ENCODE results near the gene NIPAL4.

The NIPAL4 gene

GRCh38 chr5:157510682-157511081 is 50.7 kb downstream of the NIPAL4 start:
- Histone ChIP-seq H3F3A (ENCODE audit: insufficient read depth, low read length) (no peaks in the 10 kb centered on the region), H3K9ac (ENCODE audit: low read length) (no peak overlapping the region), H2AFZ (ENCODE audit: low read length) (no peak overlapping the region), H3K27ac (ENCODE audit: low read depth, low read length, poor library complexity, severe bottlenecking) (no peak overlapping the region), H3K36me3 (ENCODE audit: insufficient read depth, low read length) (no peaks in the 10 kb centered on the region; the same call in 1 of the 2 replicates), H3K4me1 (ENCODE audit: insufficient read depth, low read length, severe bottlenecking) (no peaks in the 10 kb centered on the region), H3K4me3 (ENCODE audit: low read depth, low read length, poor library complexity, severe bottlenecking) (no peak overlapping the region), H3K9me2 (ENCODE audit: low read depth, low read length) (no peaks in the 10 kb centered on the region), H3K9me3 (ENCODE audit: low read length) (no peaks in the 10 kb centered on the region), H3K4me2 (ENCODE audit: low read length) (no peak overlapping the region), H4K20me1 (ENCODE audit: insufficient read depth, low read length) (no peaks in the 10 kb centered on the region), H3K27me3 (ENCODE audit: insufficient read depth, low read length) (no peaks in the 10 kb centered on the region), H3K79me2 (ENCODE audit: insufficient read depth, low read length) (no peaks in the 10 kb centered on the region)
- TF ChIP-seq CTCF (IDR thresholded peaks at IDR 0.05; ENCODE audit: low read length), result no peak
- no peak for TF ChIP-seq EZH2 (IDR thresholded peaks at IDR 0.05; ENCODE audit: borderline replicate concordance, low read length)

- no peak overlapping the region for H3K9ac ChIP-seq (ENCODE audit: low read length)
- H3K9me3 ChIP-seq (ENCODE audit: low read length), result no peaks in the 10 kb centered on the region
- H3K27ac ChIP-seq (ENCODE audit: low read depth, low read length, poor library complexity, severe bottlenecking), result no peak overlapping the region
- H3K27me3 ChIP-seq (ENCODE audit: insufficient read depth, low read length), result no peaks in the 10 kb centered on the region
- no peaks in the 10 kb centered on the region for H3K4me1 ChIP-seq (ENCODE audit: insufficient read depth, low read length, severe bottlenecking)
- no peaks in the 10 kb centered on the region for H4K20me1 ChIP-seq (ENCODE audit: insufficient read depth, low read length)
- no peak overlapping the region for H3K4me2 ChIP-seq (ENCODE audit: low read length)
- TF ChIP-seq EZH2 (IDR thresholded peaks at IDR 0.05; ENCODE audit: borderline replicate concordance, low read length) (no peak), CTCF (IDR thresholded peaks at IDR 0.05; ENCODE audit: low read length) (no peak)
- H3K79me2 ChIP-seq (ENCODE audit: insufficient read depth, low read length), result no peaks in the 10 kb centered on the region
- no peaks in the 10 kb centered on the region; the same call in 1 of the 2 replicates for H3K36me3 ChIP-seq (ENCODE audit: insufficient read depth, low read length)
- no peaks in the 10 kb centered on the region for H3K9me2 ChIP-seq (ENCODE audit: low read depth, low read length)
- H3K4me3 ChIP-seq (ENCODE audit: low read depth, low read length, poor library complexity, severe bottlenecking), result no peak overlapping the region
- no peaks in the 10 kb centered on the region for H3F3A ChIP-seq (ENCODE audit: insufficient read depth, low read length)
- H2AFZ ChIP-seq (ENCODE audit: low read length), result no peak overlapping the region
These were observed 51.9 kb downstream of the NIPAL4 start for GRCh38 chr5:157511651-157512644.

GRCh38 chr5:157513182-157513581 is 53.2 kb downstream of the NIPAL4 start:
- H3K36me3 ChIP-seq (ENCODE audit: insufficient read depth, low read length), result no peaks in the 10 kb centered on the region; the same call in 1 of the 2 replicates
- no peaks in the 10 kb centered on the region for H3K9me2 ChIP-seq (ENCODE audit: low read depth, low read length)
- H3K9me3 ChIP-seq (ENCODE audit: low read length), result no peaks in the 10 kb centered on the region
- H3K4me1 ChIP-seq (ENCODE audit: insufficient read depth, low read length, severe bottlenecking), result no peaks in the 10 kb centered on the region
- no peak overlapping the region for H2AFZ ChIP-seq (ENCODE audit: low read length)
- H3K4me3 ChIP-seq (ENCODE audit: low read depth, low read length, poor library complexity, severe bottlenecking), result no peak overlapping the region
- no peak overlapping the region for H3K9ac ChIP-seq (ENCODE audit: low read length)
- no peaks in the 10 kb centered on the region for H3K27me3 ChIP-seq (ENCODE audit: insufficient read depth, low read length)
- no peak overlapping the region for H3K4me2 ChIP-seq (ENCODE audit: low read length)
- TF ChIP-seq CTCF (IDR thresholded peaks at IDR 0.05; ENCODE audit: low read length) (no peak), EZH2 (IDR thresholded peaks at IDR 0.05; ENCODE audit: borderline replicate concordance, low read length) (no peak)
- H3K27ac ChIP-seq (ENCODE audit: low read depth, low read length, poor library complexity, severe bottlenecking), result no peak overlapping the region
- no peaks in the 10 kb centered on the region for H4K20me1 ChIP-seq (ENCODE audit: insufficient read depth, low read length)
- no peaks in the 10 kb centered on the region for H3K79me2 ChIP-seq (ENCODE audit: insufficient read depth, low read length)
- no peaks in the 10 kb centered on the region for H3F3A ChIP-seq (ENCODE audit: insufficient read depth, low read length)

All from OCI-LY1 (cell line).